ENCODE results near the gene CHD9NB. TPM values are rescaled to one million over a fixed set of nuclear protein-coding genes. Genes with fewer than 3 reads are reported as not detected.

Gene CHD9NB
- total and polyA plus RNA-seq, 2 experiments from 2014 or later, result 0.81 to 2.3 TPM

DNA sequence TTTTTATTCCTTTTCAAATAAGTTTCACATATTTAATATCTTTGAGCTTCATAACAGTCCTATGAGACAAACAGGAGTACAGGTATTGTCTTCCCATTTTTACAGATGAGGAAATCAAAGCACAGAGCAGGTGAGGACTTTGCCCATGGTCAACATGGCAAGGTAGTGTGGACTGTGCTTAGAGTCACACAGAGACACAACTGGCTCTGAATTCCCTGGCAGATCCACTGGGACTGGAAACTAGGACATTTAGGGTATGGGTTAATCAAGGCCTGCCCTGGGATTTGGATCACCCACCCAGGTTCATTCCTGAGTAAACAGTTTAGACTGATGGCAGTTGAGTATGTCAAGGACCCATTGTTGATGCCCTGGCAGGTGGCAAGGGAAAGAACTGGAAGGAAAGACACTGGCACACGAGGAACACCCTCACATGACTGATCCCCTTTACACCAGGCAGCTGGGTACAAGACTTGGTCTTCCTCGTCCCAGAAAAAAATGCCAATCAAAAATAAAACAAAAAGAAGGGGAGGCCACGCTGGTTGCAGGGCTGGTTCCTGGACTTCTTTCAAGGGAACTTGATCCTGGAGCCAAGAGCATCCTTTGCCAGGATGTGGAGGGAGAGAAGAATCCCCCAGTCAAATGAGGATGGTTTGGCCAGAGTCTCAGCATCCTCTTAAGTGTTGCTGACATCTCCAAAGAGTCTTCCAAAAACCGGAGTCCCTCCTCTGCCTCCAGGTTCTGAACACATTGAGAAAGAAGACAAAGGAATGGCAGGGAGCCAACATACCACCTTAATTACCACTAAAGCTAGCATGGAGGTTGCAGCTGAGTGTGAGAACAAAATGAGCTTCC, 37.0 kb upstream of the CHD9NB start:
- peak; percentile 32 for DNase-seq (ENCODE audit: low spot score)
- Histone ChIP-seq H3K4me3 (no peak overlapping the region), H3K79me2 (peaks cover 35% of the 10 kb centered on the region), H3K9me3 (ENCODE audit: low read depth) (no peaks in the 10 kb centered on the region), H4K20me1 (ENCODE audit: insufficient read depth, poor library complexity, severe bottlenecking) (no peaks in the 10 kb centered on the region), H3K4me2 (peak overlapping the region; percentile 38), H3K9me2 (replicated peaks; ENCODE audit: insufficient read depth) (no peaks in the 10 kb centered on the region), H3K27ac (peak overlapping the region; percentile 89), H3K36me3 (replicated peaks; ENCODE audit: insufficient read depth, low read depth) (no peaks in the 10 kb centered on the region), H3K27me3 (no peaks in the 10 kb centered on the region), H2AFZ (no peak overlapping the region), H3K4me1 (ENCODE audit: insufficient read depth) (peaks cover 58% of the 10 kb centered on the region)
- WGBS (ENCODE audit: low lambda C conversion rate, missing lambda C conversion rate), result 71% methylated on average over 4 of the region's 4 CpGs
- TF ChIP-seq EZH2phosphoT487 (IDR thresholded peaks at IDR 0.05; ENCODE audit: low read depth, severe bottlenecking, unreplicated experiment), result no peak
- TF ChIP-seq, protein P1, sequence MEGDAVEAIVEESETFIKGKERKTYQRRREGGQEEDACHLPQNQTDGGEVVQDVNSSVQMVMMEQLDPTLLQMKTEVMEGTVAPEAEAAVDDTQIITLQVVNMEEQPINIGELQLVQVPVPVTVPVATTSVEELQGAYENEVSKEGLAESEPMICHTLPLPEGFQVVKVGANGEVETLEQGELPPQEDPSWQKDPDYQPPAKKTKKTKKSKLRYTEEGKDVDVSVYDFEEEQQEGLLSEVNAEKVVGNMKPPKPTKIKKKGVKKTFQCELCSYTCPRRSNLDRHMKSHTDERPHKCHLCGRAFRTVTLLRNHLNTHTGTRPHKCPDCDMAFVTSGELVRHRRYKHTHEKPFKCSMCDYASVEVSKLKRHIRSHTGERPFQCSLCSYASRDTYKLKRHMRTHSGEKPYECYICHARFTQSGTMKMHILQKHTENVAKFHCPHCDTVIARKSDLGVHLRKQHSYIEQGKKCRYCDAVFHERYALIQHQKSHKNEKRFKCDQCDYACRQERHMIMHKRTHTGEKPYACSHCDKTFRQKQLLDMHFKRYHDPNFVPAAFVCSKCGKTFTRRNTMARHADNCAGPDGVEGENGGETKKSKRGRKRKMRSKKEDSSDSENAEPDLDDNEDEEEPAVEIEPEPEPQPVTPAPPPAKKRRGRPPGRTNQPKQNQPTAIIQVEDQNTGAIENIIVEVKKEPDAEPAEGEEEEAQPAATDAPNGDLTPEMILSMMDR (IDR thresholded peaks at IDR 0.05; ENCODE audit: poor library complexity), result no peak
- no peak for TF ChIP-seq EZH2 (IDR thresholded peaks at IDR 0.05; ENCODE audit: borderline replicate concordance)

DNA sequence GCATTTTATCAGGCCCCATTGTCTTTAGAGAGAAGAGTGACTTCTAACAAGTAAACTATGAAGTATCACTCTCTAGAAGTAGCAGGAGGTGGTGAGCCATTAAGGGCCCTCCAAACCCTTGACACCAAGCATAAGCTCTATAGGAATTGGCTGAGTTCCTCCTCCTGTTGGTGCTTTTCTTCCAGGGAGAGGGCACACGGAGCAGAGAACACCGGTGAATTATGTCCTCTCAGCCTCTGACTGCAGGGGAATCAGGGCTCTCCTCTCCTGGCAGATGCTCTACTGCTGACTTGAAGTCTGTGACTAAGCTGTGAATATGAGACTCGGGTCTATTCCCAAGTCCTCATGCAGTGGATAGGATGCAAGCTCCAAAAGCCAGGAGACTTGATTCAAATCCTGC, 34.4 kb upstream of the CHD9NB start:
- TF ChIP-seq EZH2 (IDR thresholded peaks at IDR 0.05; ENCODE audit: borderline replicate concordance) (no peak), EZH2phosphoT487 (IDR thresholded peaks at IDR 0.05; ENCODE audit: low read depth, severe bottlenecking, unreplicated experiment) (no peak)
- TF ChIP-seq, protein P1 (IDR thresholded peaks at IDR 0.05; ENCODE audit: poor library complexity), result no peak
- no peak for DNase-seq (ENCODE audit: low spot score)
- H3K9me3 ChIP-seq (ENCODE audit: low read depth), result no peaks in the 10 kb centered on the region
- H3K4me2 ChIP-seq, result no peak overlapping the region
- no peaks in the 10 kb centered on the region for H4K20me1 ChIP-seq (ENCODE audit: insufficient read depth, poor library complexity, severe bottlenecking)
- H3K27me3 ChIP-seq, result no peaks in the 10 kb centered on the region
- H2AFZ ChIP-seq, result no peak overlapping the region
- no peak overlapping the region for H3K4me3 ChIP-seq
- 53% methylated on average over 3 of the region's 3 CpGs for WGBS (ENCODE audit: low lambda C conversion rate, missing lambda C conversion rate)
- H3K36me3 ChIP-seq (replicated peaks; ENCODE audit: insufficient read depth, low read depth), result no peaks in the 10 kb centered on the region
- H3K9me2 ChIP-seq (replicated peaks; ENCODE audit: insufficient read depth), result no peaks in the 10 kb centered on the region
- peak overlapping the region; percentile 81 for H3K27ac ChIP-seq
- peaks cover 38% of the 10 kb centered on the region for H3K79me2 ChIP-seq
- peaks cover 55% of the 10 kb centered on the region for H3K4me1 ChIP-seq (ENCODE audit: insufficient read depth)

DNA sequence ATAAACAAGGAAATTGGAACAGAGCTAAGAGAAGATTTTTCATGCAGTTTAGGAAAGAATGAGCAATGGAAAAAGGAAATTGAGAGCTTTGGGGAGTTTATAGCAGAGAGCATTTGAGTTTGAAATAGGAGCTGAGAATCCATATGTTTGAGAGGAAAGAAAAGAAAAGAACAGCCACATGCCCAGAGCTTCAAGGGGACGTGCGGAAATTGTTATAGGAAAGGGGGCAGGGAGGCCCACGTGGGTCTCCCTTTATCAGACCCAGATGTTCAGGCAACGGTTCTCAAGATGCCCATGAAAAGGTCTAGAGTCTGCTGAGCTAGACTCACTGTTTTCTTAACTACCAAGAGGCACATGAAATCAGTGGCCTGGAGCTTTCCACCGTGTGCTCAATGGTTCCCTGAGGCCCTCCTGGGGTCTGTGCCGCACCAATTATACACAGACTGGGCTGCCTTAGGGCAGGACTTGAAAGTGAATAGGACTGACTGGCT, 33.3 kb upstream of the CHD9NB start:
- TF ChIP-seq EZH2phosphoT487 (IDR thresholded peaks at IDR 0.05; ENCODE audit: low read depth, severe bottlenecking, unreplicated experiment) (no peak), EZH2 (IDR thresholded peaks at IDR 0.05; ENCODE audit: borderline replicate concordance) (no peak)
- TF ChIP-seq, protein P1 (IDR thresholded peaks at IDR 0.05; ENCODE audit: poor library complexity), result no peak
- H3K27me3 ChIP-seq, result no peaks in the 10 kb centered on the region
- no peaks in the 10 kb centered on the region for H3K9me3 ChIP-seq (ENCODE audit: low read depth)
- H3K36me3 ChIP-seq (replicated peaks; ENCODE audit: insufficient read depth, low read depth), result no peaks in the 10 kb centered on the region
- peaks cover 42% of the 10 kb centered on the region for H3K79me2 ChIP-seq
- H3K4me3 ChIP-seq, result no peak overlapping the region
- peak overlapping the region; percentile 81 for H3K27ac ChIP-seq
- DNase-seq (ENCODE audit: low spot score), result peak; percentile 72
- H2AFZ ChIP-seq, result no peak overlapping the region
- peak overlapping the region; percentile 44 for H3K4me2 ChIP-seq
- H3K9me2 ChIP-seq (replicated peaks; ENCODE audit: insufficient read depth), result no peaks in the 10 kb centered on the region
- 35% methylated on average over 6 of the region's 6 CpGs for WGBS (ENCODE audit: low lambda C conversion rate, missing lambda C conversion rate)
- H3K4me1 ChIP-seq (ENCODE audit: insufficient read depth), result peaks cover 55% of the 10 kb centered on the region
- no peaks in the 10 kb centered on the region for H4K20me1 ChIP-seq (ENCODE audit: insufficient read depth, poor library complexity, severe bottlenecking)
